ENCODE data around the gene CCDC92B.
A peak's percentile ranks its signal among the peaks of the same experiment; 100 is the strongest.

Gene CCDC92B

GRCh38 chr17:2777242-2777867 lies 27.9 kb upstream of the CCDC92B start:
- DNase-seq = no peak

- no peak for DNase-seq
These were observed 27.3 kb upstream of the CCDC92B start for GRCh38 chr17:2776589-2777241.

- no peak for DNase-seq
These were observed 25.8 kb upstream of the CCDC92B start for GRCh38 chr17:2775206-2775605.

GRCh38 chr17:2770129-2770528 lies 20.7 kb upstream of the CCDC92B start:
- no peak for DNase-seq

GRCh38 chr17:2758870-2759269 lies 9.4 kb upstream of the CCDC92B start:
- DNase-seq = no peak

- no peak for DNase-seq
These were observed 6.7 kb upstream of the CCDC92B start for GRCh38 chr17:2755891-2756724.

GRCh38 chr17:2751491-2751890 lies 2.0 kb upstream of the CCDC92B start:
- DNase-seq = no peak

- DNase-seq = no peak
These were observed 1.3 kb upstream of the CCDC92B start for GRCh38 chr17:2750721-2751120.

GRCh38 chr17:2749784-2750181 lies 331 bp upstream of the CCDC92B start:
- DNase-seq = peak in 1 of 2 experiments; percentile 72

GRCh38 chr17:2745317-2746037 lies 4.0 kb downstream of the CCDC92B start:
- DNase-seq = no peak

GRCh38 chr17:2737693-2738092 lies 11.8 kb downstream of the CCDC92B start:
- DNase-seq = no peak

- no peak for DNase-seq
These were observed 12.5 kb downstream of the CCDC92B start for GRCh38 chr17:2736956-2737355.

GRCh38 chr17:2735896-2736295 lies 13.6 kb downstream of the CCDC92B start:
- no peak for DNase-seq

- DNase-seq = no peak
These were observed 14.5 kb downstream of the CCDC92B start for GRCh38 chr17:2734939-2735338.

GRCh38 chr17:2731807-2732206 lies 17.6 kb downstream of the CCDC92B start:
- no peak for DNase-seq

- DNase-seq = no peak
These were observed 18.6 kb downstream of the CCDC92B start for GRCh38 chr17:2730764-2731353.

GRCh38 chr17:2724784-2725164 lies 24.7 kb downstream of the CCDC92B start:
- DNase-seq = no peak

- DNase-seq = no peak
These were observed 25.3 kb downstream of the CCDC92B start for GRCh38 chr17:2723997-2724783.

GRCh38 chr17:2723505-2723996 lies 25.9 kb downstream of the CCDC92B start:
- no peak for DNase-seq

- DNase-seq = no peak
These were observed 26.8 kb downstream of the CCDC92B start for GRCh38 chr17:2722611-2723010.

GRCh38 chr17:2721603-2722002 lies 27.8 kb downstream of the CCDC92B start:
- DNase-seq = no peak

GRCh38 chr17:2719861-2720260 lies 29.6 kb downstream of the CCDC92B start:
- no peak for DNase-seq
